ENCODE results near the gene VWA5B1.

DNA sequence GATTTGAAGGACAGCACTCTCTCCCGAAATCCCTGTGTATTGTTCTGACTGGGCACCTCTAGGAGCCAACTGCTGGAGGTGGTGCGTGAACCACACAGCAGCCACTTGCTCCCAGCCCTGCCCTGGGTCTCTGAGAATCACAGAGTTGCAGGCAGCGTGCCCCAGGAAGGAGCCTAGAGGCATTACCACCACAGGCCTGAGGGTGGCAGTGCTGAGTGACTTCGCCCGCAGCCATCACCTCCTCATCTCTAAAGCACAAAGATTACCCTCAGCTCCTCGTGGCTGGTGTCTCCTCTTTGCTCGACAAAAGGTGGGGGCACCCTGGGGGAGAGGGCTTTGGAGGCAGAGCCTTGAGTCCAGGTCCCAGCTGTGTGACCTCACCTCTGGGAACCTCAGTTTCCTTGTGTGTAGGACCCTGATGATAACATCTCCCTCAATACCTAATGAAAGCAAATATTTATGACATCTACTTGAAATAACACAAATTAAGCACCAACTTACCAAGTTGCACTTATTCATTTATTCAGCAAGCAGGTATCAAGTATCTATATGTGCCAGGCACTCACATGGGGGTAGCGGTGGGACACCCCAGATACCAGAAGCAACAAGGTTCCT, 86.3 kb downstream of the VWA5B1 start:
- TF ChIP-seq POLR2AphosphoS5 (IDR thresholded peaks at IDR 0.05) (no peak), POLR2A (IDR thresholded peaks at IDR 0.05) (no peak)
- TF ChIP-seq, protein P1, sequence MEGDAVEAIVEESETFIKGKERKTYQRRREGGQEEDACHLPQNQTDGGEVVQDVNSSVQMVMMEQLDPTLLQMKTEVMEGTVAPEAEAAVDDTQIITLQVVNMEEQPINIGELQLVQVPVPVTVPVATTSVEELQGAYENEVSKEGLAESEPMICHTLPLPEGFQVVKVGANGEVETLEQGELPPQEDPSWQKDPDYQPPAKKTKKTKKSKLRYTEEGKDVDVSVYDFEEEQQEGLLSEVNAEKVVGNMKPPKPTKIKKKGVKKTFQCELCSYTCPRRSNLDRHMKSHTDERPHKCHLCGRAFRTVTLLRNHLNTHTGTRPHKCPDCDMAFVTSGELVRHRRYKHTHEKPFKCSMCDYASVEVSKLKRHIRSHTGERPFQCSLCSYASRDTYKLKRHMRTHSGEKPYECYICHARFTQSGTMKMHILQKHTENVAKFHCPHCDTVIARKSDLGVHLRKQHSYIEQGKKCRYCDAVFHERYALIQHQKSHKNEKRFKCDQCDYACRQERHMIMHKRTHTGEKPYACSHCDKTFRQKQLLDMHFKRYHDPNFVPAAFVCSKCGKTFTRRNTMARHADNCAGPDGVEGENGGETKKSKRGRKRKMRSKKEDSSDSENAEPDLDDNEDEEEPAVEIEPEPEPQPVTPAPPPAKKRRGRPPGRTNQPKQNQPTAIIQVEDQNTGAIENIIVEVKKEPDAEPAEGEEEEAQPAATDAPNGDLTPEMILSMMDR (IDR thresholded peaks at IDR 0.05 in 8 of 11, conservative IDR thresholded peaks at IDR 0.05 in 3 of 11): peak; percentile 42 to 84 (median 73)

Data from spleen (tissue), 7 donors.